NB4 (cell line): ENCODE results near the gene BICD2.

Experiments used
- CTCF ChIP-seq: IDR thresholded peaks from one replicate; pipeline ENCODE4 v1.5.1; 2012; ENCODE audit warnings: low read depth, low read length
- POLR2A ChIP-seq: IDR thresholded peaks from 2 replicates; pipeline ENCODE4 v1.6.1; 2011; ENCODE audit warnings: mild to moderate bottlenecking; ENCODE audit not compliant: insufficient read length; ENCODE audit errors: extremely low read depth

GRCh38 chr9:92712767-92713166 is 51.9 kb downstream of the BICD2 start:
- no peak for TF ChIP-seq CTCF
- no peak for TF ChIP-seq POLR2A
